ENCODE results near the gene OTOGL.

DNA sequence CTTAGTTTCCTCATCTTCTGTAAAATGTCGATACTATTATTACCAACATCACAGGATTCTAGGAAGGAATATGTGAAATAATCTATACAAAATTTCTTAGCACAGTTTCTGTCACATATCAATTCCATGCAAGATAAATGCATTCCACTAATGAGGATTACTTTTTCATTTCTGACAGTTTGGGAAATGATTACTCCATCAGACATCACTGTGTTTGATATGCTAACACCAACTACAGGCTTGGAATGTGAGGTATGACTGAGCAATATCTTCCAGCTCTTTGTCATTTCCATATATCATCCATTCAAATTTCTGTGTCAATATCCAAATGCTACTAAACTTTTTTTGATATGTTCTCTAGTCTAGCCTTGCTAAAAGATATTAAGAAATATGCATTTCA is 233.5 kb downstream of the OTOGL start:
- TF ChIP-seq, protein P1, sequence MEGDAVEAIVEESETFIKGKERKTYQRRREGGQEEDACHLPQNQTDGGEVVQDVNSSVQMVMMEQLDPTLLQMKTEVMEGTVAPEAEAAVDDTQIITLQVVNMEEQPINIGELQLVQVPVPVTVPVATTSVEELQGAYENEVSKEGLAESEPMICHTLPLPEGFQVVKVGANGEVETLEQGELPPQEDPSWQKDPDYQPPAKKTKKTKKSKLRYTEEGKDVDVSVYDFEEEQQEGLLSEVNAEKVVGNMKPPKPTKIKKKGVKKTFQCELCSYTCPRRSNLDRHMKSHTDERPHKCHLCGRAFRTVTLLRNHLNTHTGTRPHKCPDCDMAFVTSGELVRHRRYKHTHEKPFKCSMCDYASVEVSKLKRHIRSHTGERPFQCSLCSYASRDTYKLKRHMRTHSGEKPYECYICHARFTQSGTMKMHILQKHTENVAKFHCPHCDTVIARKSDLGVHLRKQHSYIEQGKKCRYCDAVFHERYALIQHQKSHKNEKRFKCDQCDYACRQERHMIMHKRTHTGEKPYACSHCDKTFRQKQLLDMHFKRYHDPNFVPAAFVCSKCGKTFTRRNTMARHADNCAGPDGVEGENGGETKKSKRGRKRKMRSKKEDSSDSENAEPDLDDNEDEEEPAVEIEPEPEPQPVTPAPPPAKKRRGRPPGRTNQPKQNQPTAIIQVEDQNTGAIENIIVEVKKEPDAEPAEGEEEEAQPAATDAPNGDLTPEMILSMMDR (IDR thresholded peaks at IDR 0.05), result no peak
- no peak for TF ChIP-seq POLR2A (IDR thresholded peaks at IDR 0.05)
